ENCODE measurements around the gene NEU4. TPM values are rescaled to one million over a fixed set of nuclear protein-coding genes. Genes with fewer than 3 reads are reported as not detected.

Gene NEU4
- total RNA-seq, 1 experiment from 2014 or later = 10.0 TPM

- in situ Hi-C loops (cut with HindIII; ENCODE audit: low pct_unique_long_range_greater_than_20kb, low sequenced_read_pairs) = no loop called here
- intact Hi-C loops (cut with micrococcal nuclease; ENCODE audit: unreplicated experiment) = no loop called here
- ChIA-PET CTCF (no interaction called here), POLR2A (no interaction called here)
- no peaks in the 10 kb centered on the region for H3K27me3 ChIP-seq (ENCODE audit: control insufficient read depth, insufficient read depth, low read length)
- TF ChIP-seq CTCF (IDR thresholded peaks at IDR 0.05) = no peak
- TF ChIP-seq POLR2AphosphoS5 (IDR thresholded peaks at IDR 0.05; ENCODE audit: low read depth, low read length) = no peak
- no peak for TF ChIP-seq SIN3A (IDR thresholded peaks at IDR 0.05; ENCODE audit: borderline replicate concordance, insufficient read depth, low read depth, low read length)
- no peak for TF ChIP-seq REST (IDR thresholded peaks at IDR 0.05; ENCODE audit: insufficient read depth in 1 of 2, low read depth in 2 of 2, low read length in 1 of 2)
- TF ChIP-seq TCF7L2 (IDR thresholded peaks at IDR 0.05; ENCODE audit: low read depth, low read length) = no peak
- H3K4me1 ChIP-seq (ENCODE audit: control insufficient read depth, insufficient read depth, low read length) = peaks cover 9% of the 10 kb centered on the region
- no peaks in the 10 kb centered on the region for H3K9me3 ChIP-seq (ENCODE audit: control insufficient read depth, insufficient read depth, low read depth, low read length)
- no peak overlapping the region for H3K4me3 ChIP-seq (ENCODE audit: low read depth in 2 of 2, low read length in 2 of 2)
- BruUV-seq (replicated peaks) = no TSS peak
- DNase-seq (ENCODE audit: low read depth, low spot score) = no peak
- H3K36me3 ChIP-seq (ENCODE audit: control insufficient read depth, insufficient read depth, low read length) = no peaks in the 10 kb centered on the region
- no peak overlapping the region for H3K27ac ChIP-seq (ENCODE audit: low read length)
- no peak for ATAC-seq
Measured at GRCh38 chr2:241864850-241865213, 55.8 kb downstream of the NEU4 start.

GRCh38 chr2:241865416-241865956 lies 56.5 kb downstream of the NEU4 start:
- CTCF ChIA-PET = no interaction called here
- no peak for DNase-seq (ENCODE audit: low read depth, low spot score)
- Histone ChIP-seq H3K4me1 (ENCODE audit: control insufficient read depth, insufficient read depth, low read length) (peaks cover 9% of the 10 kb centered on the region; the same call in 1 of the 2 replicates), H3K4me3 (ENCODE audit: low read depth in 2 of 2, low read length in 2 of 2) (no peak overlapping the region), H3K36me3 (ENCODE audit: control insufficient read depth, insufficient read depth, low read length) (no peaks in the 10 kb centered on the region), H3K27me3 (ENCODE audit: control insufficient read depth, insufficient read depth, low read length) (no peaks in the 10 kb centered on the region), H3K9me3 (ENCODE audit: control insufficient read depth, insufficient read depth, low read depth, low read length) (no peaks in the 10 kb centered on the region), H3K27ac (ENCODE audit: low read length) (no peak overlapping the region)
- POLR2A ChIA-PET = no interaction called here
- in situ Hi-C loops (cut with HindIII; ENCODE audit: low pct_unique_long_range_greater_than_20kb, low sequenced_read_pairs) = no loop called here
- intact Hi-C loops (cut with micrococcal nuclease; ENCODE audit: unreplicated experiment) = no loop called here
- no peak for TF ChIP-seq REST (IDR thresholded peaks at IDR 0.05; ENCODE audit: insufficient read depth in 1 of 2, low read depth in 2 of 2, low read length in 1 of 2)
- no peak for TF ChIP-seq CTCF (IDR thresholded peaks at IDR 0.05)
- TF ChIP-seq POLR2AphosphoS5 (IDR thresholded peaks at IDR 0.05; ENCODE audit: low read depth, low read length) = no peak
- no peak for TF ChIP-seq SIN3A (IDR thresholded peaks at IDR 0.05; ENCODE audit: borderline replicate concordance, insufficient read depth, low read depth, low read length)
- no peak for TF ChIP-seq TCF7L2 (IDR thresholded peaks at IDR 0.05; ENCODE audit: low read depth, low read length)
- ATAC-seq = no peak
- BruUV-seq (replicated peaks) = no TSS peak

Measured in Panc1 (cell line).